Measurements from ENCODE around the gene CRNKL1.

GRCh38 chr20:20063941-20064702, 11.9 kb upstream of the CRNKL1 start:
- TF ChIP-seq CTCF (IDR thresholded peaks at IDR 0.05; ENCODE audit: low read depth, low read length, missing input control) = no peak
- no peak for TF ChIP-seq MAX (IDR thresholded peaks at IDR 0.05)
